ENCODE results near the gene CNEP1R1.

The CNEP1R1 gene

GRCh38 chr16:50021544-50021943 lies 3.5 kb upstream of the CNEP1R1 start:
- DNase-seq, result no peak

DNA sequence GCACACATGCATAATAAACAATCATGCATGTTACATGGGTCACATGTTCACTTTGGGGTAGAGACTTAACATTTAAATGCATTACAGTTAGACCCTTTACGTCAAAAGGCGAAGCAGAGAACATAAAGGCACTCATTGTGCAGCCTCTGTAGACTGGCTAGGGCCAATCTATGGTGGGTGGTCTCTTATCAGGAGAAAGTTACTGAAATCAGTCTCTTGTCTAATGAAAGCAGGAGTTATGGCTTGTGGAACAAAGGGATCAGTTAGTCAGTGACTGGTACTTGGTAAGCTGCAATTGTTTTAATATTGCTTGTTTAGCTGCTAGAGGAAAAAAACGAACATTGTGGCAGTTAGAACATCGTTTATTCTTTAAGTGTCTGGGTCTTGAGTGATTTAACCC lies 1.4 kb upstream of the CNEP1R1 start:
- DNase-seq, result no peak

DNA sequence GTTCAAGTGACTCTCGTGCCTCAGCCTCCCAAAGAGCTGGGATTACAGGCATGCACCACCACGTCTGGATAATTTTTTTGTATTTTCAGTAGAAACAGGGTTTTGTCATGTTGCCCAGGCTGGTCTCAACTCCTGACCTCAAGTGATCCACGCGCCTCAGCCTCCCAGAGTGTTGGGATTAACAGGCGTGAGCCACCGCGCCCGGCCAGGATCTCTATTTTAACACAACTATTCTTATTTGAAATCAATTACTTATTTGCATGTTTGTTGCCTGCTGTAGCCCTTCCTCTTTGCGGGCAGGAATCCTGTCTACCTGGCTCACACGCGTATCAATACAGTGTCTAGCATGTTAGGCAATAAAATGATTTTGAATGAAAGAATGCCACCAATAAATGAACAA lies 818 bp upstream of the CNEP1R1 start:
- DNase-seq, result no peak

DNA sequence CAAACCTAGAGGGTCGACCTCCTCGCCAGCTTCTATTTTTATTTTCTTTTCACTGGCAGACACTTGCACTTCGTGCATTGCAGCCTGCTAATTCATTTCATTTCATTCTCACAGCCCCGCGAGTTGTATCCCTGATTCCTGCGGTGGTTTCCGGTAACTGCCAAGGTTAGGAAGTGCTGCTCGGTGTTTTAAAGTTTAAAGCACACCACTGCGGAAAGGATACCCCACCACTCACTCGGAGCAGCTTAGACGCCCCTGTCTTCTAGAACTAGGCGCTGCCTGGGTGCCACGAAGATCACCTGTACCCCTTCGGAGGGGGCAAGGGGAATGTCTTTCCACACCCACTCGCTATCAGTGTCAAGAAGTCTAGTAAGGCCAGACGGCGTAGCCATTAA lies 509 bp downstream of the CNEP1R1 start:
- DNase-seq, result peak in 1 of 4 experiments; percentile 2

DNA sequence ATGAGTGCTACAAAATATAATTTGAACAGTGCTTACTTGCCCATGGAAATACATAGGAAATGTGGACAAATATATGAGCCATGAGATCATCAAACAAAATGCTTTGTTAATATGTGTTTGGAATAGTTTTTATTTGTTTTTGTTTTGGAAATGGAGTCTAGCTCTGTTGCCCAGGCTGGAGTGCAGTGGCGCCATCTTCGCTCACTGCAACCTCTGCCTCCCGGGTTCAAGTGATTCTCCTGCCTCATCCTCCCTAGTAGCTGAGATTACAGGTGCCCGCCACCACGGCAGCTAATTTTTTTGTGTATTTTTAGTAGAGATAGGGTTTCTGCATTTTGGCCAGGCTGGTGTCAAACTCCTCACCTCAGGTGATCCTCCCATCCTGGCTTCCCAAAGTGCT lies 2.8 kb downstream of the CNEP1R1 start:
- DNase-seq, result no peak

DNA sequence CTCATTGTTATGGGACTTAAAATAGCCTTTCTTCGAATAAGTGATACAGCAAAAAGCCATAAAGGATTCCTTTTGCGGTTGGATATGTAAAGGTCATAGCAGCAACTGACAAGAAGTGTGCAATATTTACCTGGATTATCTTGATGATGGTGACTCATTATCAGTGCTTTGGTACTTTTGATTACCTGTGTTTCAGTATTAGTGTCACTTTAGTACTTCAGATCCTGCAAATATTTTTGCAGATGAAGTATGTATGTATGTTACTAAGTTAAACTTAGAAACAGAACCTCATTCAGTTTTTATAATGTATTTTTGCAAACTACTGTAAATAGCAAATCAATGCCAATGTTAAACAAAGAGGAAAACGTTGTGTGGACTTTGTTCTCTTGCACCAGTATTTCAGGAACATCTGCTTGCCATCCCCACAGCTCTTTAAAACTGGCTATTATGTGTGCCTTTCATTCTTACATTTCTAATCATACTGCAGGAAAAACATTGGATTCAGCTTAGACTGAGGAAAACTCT lies 10.5 kb downstream of the CNEP1R1 start:
- DNase-seq, result no peak

GRCh38 chr16:50036426-50036825 lies 11.4 kb downstream of the CNEP1R1 start:
- DNase-seq, result no peak

- no peak for DNase-seq
Observed at GRCh38 chr16:50037662-50038220, 12.7 kb downstream of the CNEP1R1 start.

DNA sequence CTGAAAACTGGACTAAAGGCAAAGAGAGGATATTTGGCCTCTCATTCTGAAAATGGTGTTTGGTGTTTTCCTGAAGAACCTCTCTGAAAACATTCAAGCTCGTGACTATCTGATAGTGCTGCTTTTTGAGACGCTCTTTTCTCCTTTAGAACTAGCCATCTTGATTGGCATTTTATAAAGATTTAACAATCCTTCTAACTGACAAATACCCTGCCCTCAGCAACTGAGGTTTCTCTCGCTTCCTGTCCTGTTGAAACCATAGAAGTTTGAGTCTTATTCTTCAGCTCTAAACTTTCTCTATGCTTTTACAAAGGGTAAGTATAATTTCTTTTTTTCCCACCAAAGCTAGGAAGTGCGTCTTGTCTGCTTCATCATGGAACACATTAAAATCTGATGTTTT lies 13.3 kb downstream of the CNEP1R1 start:
- no peak for DNase-seq

DNA sequence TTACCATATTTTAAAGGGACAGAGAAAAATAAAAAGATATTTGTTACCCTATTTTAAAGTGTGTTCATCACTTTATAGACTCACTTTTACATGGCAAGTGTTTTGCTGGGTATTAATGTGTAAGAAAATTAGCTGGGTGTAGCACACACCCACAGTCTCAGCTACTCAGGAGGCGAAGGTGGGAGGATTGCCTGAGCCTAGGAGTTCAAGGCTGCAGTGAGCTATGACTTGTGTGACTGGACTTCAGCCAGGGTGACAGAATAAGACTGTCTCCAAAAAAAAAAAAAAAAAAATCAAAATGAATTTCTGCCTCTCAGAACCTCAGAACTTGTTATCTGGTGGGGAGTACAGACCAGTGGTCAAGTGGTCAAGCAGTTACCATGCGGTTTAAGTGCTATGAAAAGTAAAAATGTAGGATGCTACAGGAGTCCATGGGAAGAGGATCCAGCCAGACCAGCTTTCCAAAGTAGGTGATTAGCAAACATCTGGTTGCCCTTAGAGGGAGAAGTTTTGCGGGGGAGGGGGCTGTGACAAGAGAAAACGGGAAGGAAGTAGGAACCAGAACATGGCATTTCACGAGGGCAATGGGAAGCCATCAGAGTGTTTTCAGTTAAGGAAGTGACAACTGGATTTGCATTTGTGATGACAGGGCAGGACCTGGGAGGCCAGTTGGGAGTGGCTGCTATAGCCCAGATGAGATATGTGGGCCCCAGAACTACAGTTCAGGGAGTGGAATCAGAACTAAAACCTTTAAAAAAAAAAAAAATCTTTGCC lies 13.9 kb downstream of the CNEP1R1 start:
- no peak for DNase-seq

GRCh38 chr16:50040018-50040417 lies 15.0 kb downstream of the CNEP1R1 start:
- no peak for DNase-seq

GRCh38 chr16:50040710-50041109 lies 15.7 kb downstream of the CNEP1R1 start:
- DNase-seq, result no peak

DNA sequence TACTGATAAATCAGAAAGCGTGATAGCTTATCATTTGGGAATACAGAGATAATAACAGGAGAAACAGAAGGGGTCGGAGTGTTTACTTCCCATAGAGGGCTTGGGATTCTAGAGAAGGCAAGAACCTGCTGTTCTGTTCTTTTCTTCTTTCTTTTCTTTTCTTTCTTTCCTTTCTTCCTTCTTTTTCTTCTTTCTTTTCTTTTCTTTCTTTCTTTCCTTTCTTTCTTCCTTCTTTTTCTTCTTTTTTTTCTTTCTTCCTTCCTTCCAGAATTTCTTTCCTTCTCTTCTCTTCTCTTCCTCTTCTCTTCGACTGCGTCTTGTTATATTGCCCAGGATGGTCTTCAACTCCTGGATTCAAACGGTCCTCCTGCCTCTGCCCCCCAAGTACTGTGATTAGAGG lies 18.3 kb downstream of the CNEP1R1 start:
- no peak for DNase-seq

- no peak for DNase-seq
Observed at GRCh38 chr16:50045412-50045811, 20.4 kb downstream of the CNEP1R1 start.

DNA sequence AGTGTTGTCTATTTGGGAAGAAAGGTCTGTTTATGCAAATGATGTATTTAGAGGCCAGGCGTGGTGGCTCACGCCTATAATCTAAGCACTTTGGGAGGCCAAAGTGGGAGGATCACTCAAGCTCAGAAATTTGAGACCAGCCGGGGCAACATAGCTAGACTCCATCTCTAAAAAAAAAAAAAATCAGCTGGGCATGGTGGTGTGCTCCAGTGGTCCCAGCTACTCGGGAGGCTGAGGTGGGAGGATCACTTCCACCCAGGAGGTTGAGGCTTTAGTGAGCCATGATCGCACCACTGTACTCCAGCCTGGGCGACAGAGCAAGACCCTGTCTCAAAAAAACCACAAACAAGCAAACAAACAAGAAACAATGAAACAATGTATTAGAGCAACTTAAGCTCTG lies 21.8 kb downstream of the CNEP1R1 start:
- DNase-seq, result no peak

DNA sequence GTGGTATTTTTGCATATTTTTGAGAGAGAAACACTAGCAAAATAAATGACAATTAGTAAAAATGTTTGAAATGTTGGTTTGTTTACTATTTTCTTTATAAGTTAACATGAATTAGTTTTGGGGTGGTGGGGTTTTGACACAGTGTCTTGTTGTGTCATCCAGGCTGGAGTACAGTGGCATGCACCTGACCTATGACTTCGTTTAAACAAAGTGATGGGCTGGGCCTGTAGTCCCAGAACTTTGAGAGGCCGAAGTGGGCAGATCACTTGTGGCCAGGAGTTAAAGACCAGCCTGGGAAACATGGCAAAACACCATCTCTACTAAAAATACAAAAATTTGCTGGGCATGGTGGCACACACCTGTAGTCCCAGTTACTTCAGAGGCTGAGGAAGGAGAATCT lies 22.8 kb downstream of the CNEP1R1 start:
- DNase-seq, result no peak

GRCh38 chr16:50050802-50051201 lies 25.8 kb downstream of the CNEP1R1 start:
- DNase-seq, result no peak

DNA sequence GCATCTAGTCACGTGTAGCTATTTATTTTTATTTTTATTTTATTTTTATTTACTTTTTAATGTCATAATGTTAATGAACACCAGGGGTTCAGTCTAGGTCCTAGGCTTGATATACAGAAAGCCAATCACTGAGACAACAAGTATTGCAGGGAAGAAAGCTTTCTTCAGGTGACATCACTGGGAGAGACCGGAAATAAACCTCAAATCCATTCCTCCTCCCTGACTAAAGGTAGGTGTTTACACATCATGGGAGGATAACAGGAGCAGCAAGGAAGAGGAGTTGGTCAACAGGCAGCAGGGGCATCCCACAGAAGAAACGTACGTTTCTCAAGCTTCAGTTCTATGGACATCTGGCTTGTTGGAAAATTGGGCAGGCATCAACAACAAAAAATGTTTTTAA lies 31.2 kb downstream of the CNEP1R1 start:
- no peak for DNase-seq

GRCh38 chr16:50058091-50058771 lies 33.2 kb downstream of the CNEP1R1 start:
- DNase-seq, result no peak

GRCh38 chr16:50059111-50059510 lies 34.1 kb downstream of the CNEP1R1 start:
- DNase-seq, result no peak

GRCh38 chr16:50059669-50060068 lies 34.6 kb downstream of the CNEP1R1 start:
- DNase-seq, result no peak

- no peak for DNase-seq
Observed at GRCh38 chr16:50061326-50061725, 36.3 kb downstream of the CNEP1R1 start.

DNA sequence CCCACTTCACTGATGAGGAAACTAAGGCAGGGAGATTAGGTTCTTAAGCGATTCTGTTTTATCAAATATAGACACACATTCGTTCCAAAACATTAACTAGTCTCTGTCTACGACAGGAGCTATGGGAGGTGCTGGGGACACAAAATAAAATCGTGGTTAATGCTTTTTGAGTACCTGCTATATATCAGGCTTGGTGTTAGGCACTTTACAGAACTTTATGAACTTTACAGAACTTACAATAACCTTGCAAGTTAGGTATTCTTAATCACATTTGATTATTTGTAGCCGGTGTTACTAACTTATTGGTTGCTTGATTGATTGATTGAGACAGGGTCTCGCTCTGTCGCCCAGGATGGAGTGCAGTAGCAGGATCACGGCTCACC lies 40.2 kb downstream of the CNEP1R1 start:
- DNase-seq, result no peak
